ENCODE results near the gene C2orf76. TPM values are rescaled to one million over a fixed set of nuclear protein-coding genes. Genes with fewer than 3 reads are reported as not detected.
A peak's percentile ranks its signal among the peaks of the same experiment; 100 is the strongest.

C2orf76 gene
- total RNA-seq, 2 donors from 2014 or later, result 10.7 to 10.9 TPM

- Histone ChIP-seq H3K4me3 (ENCODE audit: low read length) (no peak overlapping the region), H3K4me1 (ENCODE audit: control insufficient read depth, insufficient read depth, low read length) (no peaks in the 10 kb centered on the region), H3K9ac (ENCODE audit: extremely low read depth, low read length, poor library complexity, severe bottlenecking) (no peak overlapping the region), H3K36me3 (ENCODE audit: control insufficient read depth, insufficient read depth, low read length) (no peaks in the 10 kb centered on the region), H3K27ac (ENCODE audit: low read depth, low read length) (no peak overlapping the region), H3K9me3 (ENCODE audit: control insufficient read depth, low read length) (no peaks in the 10 kb centered on the region), H3K27me3 (ENCODE audit: control insufficient read depth, insufficient read depth, low read length, poor library complexity, severe bottlenecking) (no peaks in the 10 kb centered on the region)
- Mint-ChIP-seq H3K9me3 (no peaks in the 10 kb centered on the region), H3K4me3 (no peak overlapping the region), H3K27ac (no peak overlapping the region), H3K4me1 (peaks cover 7% of the 10 kb centered on the region), H3K36me3 (ENCODE audit: low read depth) (no peaks in the 10 kb centered on the region), H3K27me3 (ENCODE audit: insufficient read depth) (peaks cover 8% of the 10 kb centered on the region)
- TF ChIP-seq CTCF (conservative IDR thresholded peaks at IDR 0.05), result no peak
- WGBS, 2 experiments (ENCODE audit: insufficient coverage in 1 of 2, insufficient read length in 1 of 2), result 85 to 92% methylated on average over 6 to 8 of the region's 8 CpGs
- DNase-seq, result no peak
Measured at GRCh38 chr2:119291588-119292167, 75.0 kb downstream of the C2orf76 start.

- peaks cover 7% of the 10 kb centered on the region for H3K4me1 Mint-ChIP-seq
- no peaks in the 10 kb centered on the region for H3K27me3 ChIP-seq (ENCODE audit: control insufficient read depth, insufficient read depth, low read length, poor library complexity, severe bottlenecking)
- peak; percentile 98 for DNase-seq
- H3K4me3 ChIP-seq (ENCODE audit: low read length), result no peak overlapping the region
- H3K36me3 Mint-ChIP-seq (ENCODE audit: low read depth), result no peaks in the 10 kb centered on the region
- no peaks in the 10 kb centered on the region for H3K9me3 Mint-ChIP-seq
- H3K27ac ChIP-seq (ENCODE audit: low read depth, low read length), result no peak overlapping the region
- H3K4me3 Mint-ChIP-seq, result no peak overlapping the region
- H3K9me3 ChIP-seq (ENCODE audit: control insufficient read depth, low read length), result no peaks in the 10 kb centered on the region
- no peaks in the 10 kb centered on the region for H3K4me1 ChIP-seq (ENCODE audit: control insufficient read depth, insufficient read depth, low read length)
- no peaks in the 10 kb centered on the region for H3K36me3 ChIP-seq (ENCODE audit: control insufficient read depth, insufficient read depth, low read length)
- whole genome bisulfite sequencing, 2 experiments (ENCODE audit: insufficient coverage in 1 of 2, insufficient read length in 1 of 2), result 36 to 42% methylated on average over 9 to 15 of the region's 15 CpGs
- no peak overlapping the region for H3K9ac ChIP-seq (ENCODE audit: extremely low read depth, low read length, poor library complexity, severe bottlenecking)
- H3K27ac Mint-ChIP-seq, result no peak overlapping the region
- peaks cover 8% of the 10 kb centered on the region for H3K27me3 Mint-ChIP-seq (ENCODE audit: insufficient read depth)
- peak; percentile 98 for TF ChIP-seq CTCF (conservative IDR thresholded peaks at IDR 0.05)
Measured at GRCh38 chr2:119290859-119291587, 75.6 kb downstream of the C2orf76 start.

GRCh38 chr2:119289642-119290041 lies 77.0 kb downstream of the C2orf76 start:
- no peaks in the 10 kb centered on the region for H3K36me3 Mint-ChIP-seq (ENCODE audit: low read depth)

More at GRCh38 chr2:119289642-119290041, 77.0 kb downstream of the C2orf76 start:
- Histone ChIP-seq H3K9me3 (ENCODE audit: control insufficient read depth, low read length) (no peaks in the 10 kb centered on the region), H3K27ac (ENCODE audit: low read depth, low read length) (no peak overlapping the region), H3K4me1 (ENCODE audit: control insufficient read depth, insufficient read depth, low read length) (no peaks in the 10 kb centered on the region), H3K27me3 (ENCODE audit: control insufficient read depth, insufficient read depth, low read length, poor library complexity, severe bottlenecking) (no peaks in the 10 kb centered on the region), H3K4me3 (ENCODE audit: low read length) (no peak overlapping the region), H3K9ac (ENCODE audit: extremely low read depth, low read length, poor library complexity, severe bottlenecking) (no peak overlapping the region), H3K36me3 (ENCODE audit: control insufficient read depth, insufficient read depth, low read length) (no peaks in the 10 kb centered on the region)
- Mint-ChIP-seq H3K27ac (no peak overlapping the region), H3K27me3 (ENCODE audit: insufficient read depth) (peaks cover 8% of the 10 kb centered on the region), H3K4me3 (no peak overlapping the region), H3K9me3 (no peaks in the 10 kb centered on the region), H3K4me1 (peaks cover 7% of the 10 kb centered on the region)
- no peak for DNase-seq
- WGBS, 2 experiments (ENCODE audit: insufficient coverage in 1 of 2, insufficient read length in 1 of 2), result 95% methylated on average over 6 of the region's 6 CpGs; no CpG with 5 or more reads in 1 of the 2 experiments
- no peak for TF ChIP-seq CTCF (conservative IDR thresholded peaks at IDR 0.05)
